ENCODE measurements around the gene NECAB2.

The NECAB2 gene

DNA sequence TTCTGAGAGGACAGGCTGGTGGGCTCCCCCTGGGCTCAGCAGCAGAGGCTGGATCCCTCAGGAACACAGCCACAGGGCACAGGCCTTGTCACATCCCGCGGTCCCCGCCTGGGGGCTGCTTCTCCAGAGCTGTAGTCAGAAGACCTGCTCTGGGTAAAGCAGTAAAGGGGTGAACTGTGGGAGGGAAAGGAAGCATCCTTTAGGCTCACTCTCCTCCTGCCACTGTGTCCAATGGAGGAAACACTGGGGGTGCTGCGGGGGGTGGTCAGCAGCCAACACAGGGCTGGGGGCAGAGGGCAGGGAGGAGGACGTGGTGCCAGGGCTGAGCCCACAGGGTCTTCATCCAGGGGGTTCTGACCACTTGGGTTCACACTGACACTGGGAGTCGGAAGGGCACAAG, 79.6 kb downstream of the NECAB2 start:
- no peak for DNase-seq

- DNase-seq, result no peak
These were observed 80.2 kb downstream of the NECAB2 start for GRCh38 chr16:84048270-84048669.

- no peak for DNase-seq
These were observed 80.8 kb downstream of the NECAB2 start for GRCh38 chr16:84048871-84049270.

- DNase-seq, result no peak
These were observed 81.5 kb downstream of the NECAB2 start for GRCh38 chr16:84049403-84050060.

DNA sequence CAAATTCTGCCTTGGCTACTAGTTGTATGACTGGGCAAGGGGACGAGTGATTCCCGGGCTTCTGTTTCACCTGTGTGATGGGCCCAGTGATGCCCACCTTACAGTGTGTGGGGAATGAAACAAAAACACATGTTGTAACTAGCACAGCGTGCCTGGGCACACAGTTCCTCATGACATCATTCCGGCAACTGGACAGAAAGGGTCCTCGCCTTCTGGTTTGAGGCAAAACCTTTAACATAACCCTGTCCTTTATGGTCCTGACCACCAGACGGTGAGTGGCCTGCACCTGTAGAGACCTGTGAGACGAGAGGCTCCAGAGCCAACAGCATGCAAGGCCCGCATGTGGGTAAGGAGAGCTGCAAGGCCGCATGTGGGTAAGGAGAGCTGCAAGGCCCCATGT, 82.3 kb downstream of the NECAB2 start:
- no peak for DNase-seq

GRCh38 chr16:84052071-84052622, 84.1 kb downstream of the NECAB2 start:
- no peak for DNase-seq

All from amniotic stem cell (primary cell).